ENCODE measurements around the gene PRPF4. TPM values are rescaled to one million over a fixed set of nuclear protein-coding genes. Genes with fewer than 3 reads are reported as not detected.

Gene PRPF4
- total RNA-seq, 1 donor from 2014 or later, result 13.2 TPM

DNA sequence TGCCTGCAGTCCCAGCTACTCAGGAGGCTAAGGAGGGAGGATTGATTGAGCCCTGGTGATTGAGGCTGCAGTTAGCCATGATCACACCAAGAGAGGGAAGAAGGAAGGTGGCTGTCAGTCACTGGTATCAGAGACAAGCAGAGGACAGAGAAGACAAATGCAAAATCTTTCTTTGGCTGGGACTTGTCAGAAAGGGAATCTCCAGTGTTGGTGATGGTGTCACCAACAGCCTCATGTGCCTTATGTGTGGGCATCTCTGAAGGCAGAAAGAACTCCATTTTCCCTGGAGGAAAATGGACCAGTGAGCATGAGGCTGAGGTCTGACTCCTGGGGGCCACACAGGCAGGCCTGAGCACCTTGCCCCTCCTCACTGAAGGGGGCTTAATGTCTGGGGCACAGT lies 39.8 kb downstream of the PRPF4 start:
- Histone ChIP-seq H3K9me3 (no peaks in the 10 kb centered on the region), H3K27ac (no peak overlapping the region), H3K4me1 (no peaks in the 10 kb centered on the region), H3K27me3 (no peaks in the 10 kb centered on the region), H3K36me3 (peaks cover 5% of the 10 kb centered on the region), H3K4me3 (no peak overlapping the region)
- TF ChIP-seq CTCF (IDR thresholded peaks at IDR 0.05), result no peak
- intact Hi-C loops (cut with DNase I), result no loop called here
- no peak for ATAC-seq
- no peak for DNase-seq

GRCh38 chr9:113316030-113316429 lies 40.6 kb downstream of the PRPF4 start:
- Histone ChIP-seq H3K27ac (no peak overlapping the region), H3K27me3 (no peaks in the 10 kb centered on the region), H3K4me1 (no peaks in the 10 kb centered on the region), H3K9me3 (no peaks in the 10 kb centered on the region), H3K36me3 (peaks cover 5% of the 10 kb centered on the region), H3K4me3 (no peak overlapping the region)
- no peak for ATAC-seq
- no peak for TF ChIP-seq CTCF (IDR thresholded peaks at IDR 0.05)
- DNase-seq, result no peak
- intact Hi-C loops (cut with DNase I), result no loop called here

- Histone ChIP-seq H3K4me3 (no peak overlapping the region), H3K9me3 (no peaks in the 10 kb centered on the region), H3K27ac (no peak overlapping the region), H3K4me1 (no peaks in the 10 kb centered on the region), H3K27me3 (no peaks in the 10 kb centered on the region), H3K36me3 (peaks cover 5% of the 10 kb centered on the region)
- intact Hi-C loops (cut with DNase I), result no loop called here
- no peak for TF ChIP-seq CTCF (IDR thresholded peaks at IDR 0.05)
- DNase-seq, result no peak
- no peak for ATAC-seq
Measured at GRCh38 chr9:113317777-113318176, 42.3 kb downstream of the PRPF4 start.

DNA sequence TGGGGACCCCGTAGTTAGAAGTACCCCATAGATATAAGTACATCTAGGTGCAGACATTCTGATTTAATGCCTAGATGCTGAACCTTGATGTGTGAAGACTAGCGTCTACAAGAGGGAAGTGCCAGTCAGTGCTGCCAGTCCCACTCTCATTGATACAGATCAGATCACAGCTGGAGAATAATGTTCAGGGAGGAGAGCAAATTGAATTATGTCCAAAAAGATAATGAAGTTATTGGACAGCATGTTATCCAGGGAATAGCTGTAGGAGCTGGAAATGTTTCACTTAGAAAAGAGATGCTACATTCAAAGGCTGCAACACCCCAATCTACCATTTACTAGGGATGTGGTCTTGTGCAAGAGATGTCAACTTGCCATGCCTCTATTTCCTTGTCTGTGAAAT lies 43.6 kb downstream of the PRPF4 start:
- ATAC-seq (no peak), DNase-seq (no peak)
- Histone ChIP-seq H3K9me3 (no peaks in the 10 kb centered on the region), H3K27me3 (no peaks in the 10 kb centered on the region), H3K4me1 (no peaks in the 10 kb centered on the region), H3K4me3 (no peak overlapping the region), H3K27ac (no peak overlapping the region), H3K36me3 (peaks cover 5% of the 10 kb centered on the region)
- TF ChIP-seq CTCF (IDR thresholded peaks at IDR 0.05), result no peak
- intact Hi-C loops (cut with DNase I), result no loop called here

DNA sequence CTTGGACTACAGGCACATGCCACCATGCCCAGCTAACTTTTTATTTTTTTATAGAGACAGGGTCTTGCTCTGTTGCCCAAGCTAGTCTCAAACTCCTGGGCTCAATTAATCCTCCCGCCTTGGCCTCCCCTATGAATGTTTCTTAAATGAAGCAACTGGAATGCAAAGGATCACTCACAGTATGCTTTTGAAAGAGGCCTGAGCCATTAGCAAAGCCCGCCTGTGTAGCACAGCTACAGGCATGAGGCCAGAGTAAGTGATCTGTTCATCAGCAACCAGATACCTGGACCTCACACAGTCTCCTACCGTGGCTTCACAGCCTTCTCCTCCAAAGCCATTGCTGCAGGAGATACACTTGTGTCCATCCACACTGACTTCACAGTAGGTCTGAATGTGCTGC lies 44.6 kb downstream of the PRPF4 start:
- intact Hi-C loops (cut with DNase I), result no loop called here
- TF ChIP-seq CTCF (IDR thresholded peaks at IDR 0.05), result no peak
- no peaks in the 10 kb centered on the region for H3K4me1 ChIP-seq
- H3K27ac ChIP-seq, result no peak overlapping the region
- H3K4me3 ChIP-seq, result no peak overlapping the region
- H3K9me3 ChIP-seq, result no peaks in the 10 kb centered on the region
- no peak for ATAC-seq
- H3K27me3 ChIP-seq, result no peaks in the 10 kb centered on the region
- no peak for DNase-seq
- peaks cover 5% of the 10 kb centered on the region for H3K36me3 ChIP-seq

- intact Hi-C loops (cut with DNase I), result no loop called here
- DNase-seq (no peak), ATAC-seq (no peak)
- no peak overlapping the region for H3K4me3 ChIP-seq
- TF ChIP-seq CTCF (IDR thresholded peaks at IDR 0.05), result no peak
- H3K4me1 ChIP-seq, result no peaks in the 10 kb centered on the region
- peaks cover 5% of the 10 kb centered on the region for H3K36me3 ChIP-seq
- no peaks in the 10 kb centered on the region for H3K9me3 ChIP-seq
- no peak overlapping the region for H3K27ac ChIP-seq
- no peaks in the 10 kb centered on the region for H3K27me3 ChIP-seq
Measured at GRCh38 chr9:113322671-113323070, 47.2 kb downstream of the PRPF4 start.

Measured in upper lobe of right lung (tissue), 1 donor.